Lower leg skin (tissue), 3 donors: ENCODE measurements around the gene CUL4A.

Experiments used
- POLR2A ChIP-seq, 2 donors: fragments of 450-650 bp; IDR thresholded peaks; one replicate each; pipeline ENCODE4 v1.6.1; 2016 to 2017; ENCODE audit warnings: antibody characterized with exemption in 2 of 2, mild to moderate bottlenecking in 1 of 2, moderate library complexity in 1 of 2
- TF ChIP-seq, protein P1 (sequence below), 3 donors: fragments of 450-650 bp; IDR thresholded peaks; one replicate each; pipeline ENCODE4 v1.5.1; 2016; ENCODE audit warnings: antibody characterized with exemption in 3 of 3, mild to moderate bottlenecking in 3 of 3, moderate library complexity in 2 of 3

DNA sequence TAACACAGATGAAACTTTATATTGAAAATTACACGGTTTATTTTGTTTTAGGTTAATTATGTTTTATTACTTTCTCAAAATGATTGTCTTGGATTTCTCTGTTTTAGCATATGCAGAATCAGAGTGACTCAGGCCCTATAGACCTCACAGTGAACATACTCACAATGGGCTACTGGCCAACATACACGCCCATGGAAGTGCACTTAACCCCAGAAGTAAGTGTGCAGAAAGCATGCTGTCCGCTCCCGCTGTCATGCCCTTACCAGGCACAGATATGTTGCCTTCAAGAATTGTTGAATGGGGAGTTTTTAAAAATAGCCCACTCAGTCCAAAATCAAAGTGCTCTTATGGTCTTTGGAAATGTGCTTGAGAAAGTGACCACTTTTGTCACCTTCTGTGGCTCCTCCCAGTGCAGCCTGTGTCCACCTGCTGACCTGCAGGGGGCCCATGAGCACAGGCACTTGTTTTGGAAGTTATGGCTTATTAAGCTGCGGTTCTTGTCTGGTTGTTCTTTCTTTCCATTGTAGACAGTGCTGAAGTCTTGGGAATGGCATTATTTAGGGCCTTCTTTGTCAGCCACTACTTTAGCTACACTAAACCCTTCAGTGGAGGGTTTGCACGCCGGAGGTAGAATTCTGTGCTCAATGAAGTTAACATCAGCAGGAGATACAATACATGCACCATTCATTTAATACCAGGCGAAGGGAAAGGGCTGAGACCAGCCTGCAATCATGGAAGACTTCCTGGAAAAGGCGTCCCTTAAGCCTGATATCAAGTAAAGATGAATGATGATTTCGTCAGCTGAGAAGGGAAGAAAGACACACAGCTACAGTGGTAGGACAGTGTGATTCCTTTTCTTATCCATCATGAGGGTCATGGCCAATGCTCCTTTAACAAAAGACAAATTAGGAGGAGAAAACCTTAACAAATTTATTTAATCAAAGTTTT is 36.7 kb downstream of the CUL4A start:
- TF ChIP-seq, protein P1, sequence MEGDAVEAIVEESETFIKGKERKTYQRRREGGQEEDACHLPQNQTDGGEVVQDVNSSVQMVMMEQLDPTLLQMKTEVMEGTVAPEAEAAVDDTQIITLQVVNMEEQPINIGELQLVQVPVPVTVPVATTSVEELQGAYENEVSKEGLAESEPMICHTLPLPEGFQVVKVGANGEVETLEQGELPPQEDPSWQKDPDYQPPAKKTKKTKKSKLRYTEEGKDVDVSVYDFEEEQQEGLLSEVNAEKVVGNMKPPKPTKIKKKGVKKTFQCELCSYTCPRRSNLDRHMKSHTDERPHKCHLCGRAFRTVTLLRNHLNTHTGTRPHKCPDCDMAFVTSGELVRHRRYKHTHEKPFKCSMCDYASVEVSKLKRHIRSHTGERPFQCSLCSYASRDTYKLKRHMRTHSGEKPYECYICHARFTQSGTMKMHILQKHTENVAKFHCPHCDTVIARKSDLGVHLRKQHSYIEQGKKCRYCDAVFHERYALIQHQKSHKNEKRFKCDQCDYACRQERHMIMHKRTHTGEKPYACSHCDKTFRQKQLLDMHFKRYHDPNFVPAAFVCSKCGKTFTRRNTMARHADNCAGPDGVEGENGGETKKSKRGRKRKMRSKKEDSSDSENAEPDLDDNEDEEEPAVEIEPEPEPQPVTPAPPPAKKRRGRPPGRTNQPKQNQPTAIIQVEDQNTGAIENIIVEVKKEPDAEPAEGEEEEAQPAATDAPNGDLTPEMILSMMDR (IDR thresholded peaks at IDR 0.05) = no peak
- no peak for TF ChIP-seq POLR2A (IDR thresholded peaks at IDR 0.05)
